B cell (primary cell): ENCODE data around the gene MYO6. TPM values are rescaled to one million over a fixed set of nuclear protein-coding genes. Genes with fewer than 3 reads are reported as not detected.

Experiments
- ATAC-seq: fragments of 200-7000 bp; cut with Tn5 transposase; one replicate; pipeline ENCODE4 v1.10.0; 2021; ENCODE audit warnings: low read depth, mild to moderate bottlenecking, moderate number of reproducible peaks, moderate library complexity
- CTCF ChIA-PET: fragments of 350-600 bp; sonication (Branson Sonifier 250); formaldehyde crosslinking; loops from one replicate; lab custom pipeline; 2021; ENCODE audit warnings: antibody characterized with exemption, inconsistent platforms; lab: Charles Lee
- POLR2A ChIA-PET: fragments of 350-600 bp; sonication (Branson Sonifier 250); formaldehyde crosslinking; loops from one replicate; lab custom pipeline; 2021; ENCODE audit warnings: antibody characterized with exemption; lab: Charles Lee
- DNase-seq: peaks from one replicate; pipeline ENCODE4 v3.0.0; 2013
- H2AFZ ChIP-seq: 2 replicates; pipeline ENCODE4 v1.6.1; 2012; ENCODE audit warnings: mild to moderate bottlenecking, low read depth, low read length; ENCODE audit not compliant: insufficient read depth, poor library complexity, severe bottlenecking
- H3K27ac ChIP-seq, 2 donors: 1 replicate in 1 of 2; 2 replicates in 1 of 2; pipeline ENCODE4 v1.5.1; 2012 to 2013; ENCODE audit warnings: low read length in 2 of 2, mild to moderate bottlenecking in 2 of 2, moderate library complexity in 1 of 2
- H3K27me3 ChIP-seq, 4 experiments: fragments of 200-600 bp in 1 of 4; sonication (generic) in 1 of 4; replicated peaks in 1 of 4; 1 replicate in 2 of 4; 2 replicates in 2 of 4; pipeline versions ENCODE4 v1.6.1 to v1.7.0; 2013 to 2016; ENCODE audit warnings: low read length in 3 of 4, mild to moderate bottlenecking in 2 of 4, mixed read lengths in 1 of 4, moderate library complexity in 1 of 4; ENCODE audit not compliant: insufficient read depth in 4 of 4, control insufficient read depth in 3 of 4; ENCODE audit errors: control extremely low read depth in 1 of 4
- H3K36me3 ChIP-seq, 2 experiments: replicated peaks in 1 of 2; 1 replicate in 1 of 2; 2 replicates in 1 of 2; pipeline versions ENCODE4 v1.6.1 to v1.7.1; 2013; ENCODE audit warnings: low read length in 1 of 2; ENCODE audit not compliant: insufficient read depth in 2 of 2, control insufficient read depth in 1 of 2; ENCODE audit errors: control extremely low read depth in 1 of 2, extremely low read depth in 1 of 2
- H3K4me1 ChIP-seq, 2 donors: fragments of 200-600 bp in 1 of 2; sonication (generic) in 1 of 2; 1 replicate in 1 of 2; 2 replicates in 1 of 2; pipeline versions ENCODE4 v1.5.1 to v1.6.1; 2013 to 2017; ENCODE audit warnings: low read length in 2 of 2; ENCODE audit not compliant: control insufficient read depth in 2 of 2, insufficient read depth in 2 of 2
- H3K4me2 ChIP-seq: replicated peaks from 2 replicates; pipeline ENCODE3; 2012; ENCODE audit warnings: mild to moderate bottlenecking, low read depth, low read length; ENCODE audit not compliant: poor library complexity, severe bottlenecking
- H3K4me3 ChIP-seq, 5 experiments: fragments of 200-600 bp in 1 of 5; sonication (generic) in 1 of 5; 1 replicate in 3 of 5; 2 replicates in 2 of 5; pipeline versions ENCODE4 v1.5.1 to v1.7.0; 2011 to 2016; ENCODE audit warnings: low read length in 4 of 5, mild to moderate bottlenecking in 4 of 5, low read depth in 2 of 5, control low read depth in 1 of 5, moderate library complexity in 1 of 5; ENCODE audit not compliant: insufficient read depth in 1 of 5; ENCODE audit errors: control extremely low read depth in 1 of 5, extremely low read depth in 1 of 5
- H3K79me2 ChIP-seq: fragments of 200-600 bp; sonication (generic); one replicate; pipeline ENCODE4 v1.6.0; 2016; ENCODE audit warnings: low read length; ENCODE audit not compliant: control insufficient read depth, insufficient read depth
- H3K9ac ChIP-seq: fragments of 200-600 bp; sonication (generic); 2 replicates; pipeline ENCODE4 v1.6.1; 2017; ENCODE audit warnings: mild to moderate bottlenecking, low read length, moderate library complexity
- H3K9me3 ChIP-seq, 3 donors: one replicate each; pipeline versions ENCODE4 v1.6.1 to v1.7.1; 2013; ENCODE audit warnings: low read length in 2 of 3; ENCODE audit not compliant: control insufficient read depth in 2 of 3, insufficient read depth in 1 of 3; ENCODE audit errors: control extremely low read depth in 1 of 3
- H4K20me1 ChIP-seq: 2 replicates; pipeline ENCODE4 v1.6.0; 2012; ENCODE audit warnings: mild to moderate bottlenecking, low read length; ENCODE audit not compliant: insufficient read depth, control insufficient read depth, poor library complexity, severe bottlenecking
- H3K27ac Mint-ChIP-seq: one replicate; pipeline ENCODE4 v1.8.0; 2021; ENCODE audit warnings: mixed read lengths
- H3K27me3 Mint-ChIP-seq: one replicate; pipeline ENCODE4 v1.8.0; 2021; ENCODE audit warnings: mixed read lengths
- H3K4me1 Mint-ChIP-seq: one replicate; pipeline ENCODE4 v1.8.0; 2021; ENCODE audit warnings: mixed read lengths
- H3K4me3 Mint-ChIP-seq: one replicate; pipeline ENCODE4 v1.8.0; 2021; ENCODE audit warnings: mixed read lengths
- H3K9me3 Mint-ChIP-seq: one replicate; pipeline ENCODE4 v1.8.0; 2022; ENCODE audit warnings: mixed read lengths; ENCODE audit not compliant: insufficient read depth
- EZH2 ChIP-seq: IDR thresholded peaks from 2 replicates; pipeline ENCODE4 v1.6.1; 2012; ENCODE audit warnings: borderline replicate concordance, low read depth, mild to moderate bottlenecking, moderate library complexity, low read length; ENCODE audit not compliant: insufficient read depth, poor library complexity, severe bottlenecking
- WGBS: methylation state at CpG from one replicate; pipeline ENCODE4 v1.1.5; 2013; ENCODE audit warnings: missing lambda C conversion rate; ENCODE audit not compliant: insufficient coverage; 5-methylcytosine and 5-hydroxymethylcytosine counted together
- intact Hi-C: fragments of 100-400 bp; cut with micrococcal nuclease; formaldehyde crosslinking; loops from one replicate; pipeline ENCODE4 v1.10.0; 2022
- polyA plus RNA-seq: library from polyadenylated mRNA; depleted of rRNA; stranded (reverse); fragments of >200 nt; gene quantifications from 2 replicates; pipeline ENCODE4 v1.2.3, GENCODE V29; 2012
- total RNA-seq, 2 donors: library from RNA; stranded (reverse); fragments of 120-200 nt in 1 of 2; gene quantifications; 1 replicate in 1 of 2; 2 replicates in 1 of 2; pipeline versions ENCODE4 v1.2.3 to v1.2.4, GENCODE V29; 2013 to 2022
- TF ChIP-seq, protein P1 (sequence below): fragments of 200-600 bp; IDR thresholded peaks from one replicate; pipeline ENCODE4 v1.8.0; 2022; ENCODE audit warnings: antibody characterized with exemption, mild to moderate bottlenecking

Gene MYO6
- total and polyA plus RNA-seq, 2 donors (not counting 1 experiment from before 2014, with no cell fraction given), result 0.09 to 0.59 TPM

DNA sequence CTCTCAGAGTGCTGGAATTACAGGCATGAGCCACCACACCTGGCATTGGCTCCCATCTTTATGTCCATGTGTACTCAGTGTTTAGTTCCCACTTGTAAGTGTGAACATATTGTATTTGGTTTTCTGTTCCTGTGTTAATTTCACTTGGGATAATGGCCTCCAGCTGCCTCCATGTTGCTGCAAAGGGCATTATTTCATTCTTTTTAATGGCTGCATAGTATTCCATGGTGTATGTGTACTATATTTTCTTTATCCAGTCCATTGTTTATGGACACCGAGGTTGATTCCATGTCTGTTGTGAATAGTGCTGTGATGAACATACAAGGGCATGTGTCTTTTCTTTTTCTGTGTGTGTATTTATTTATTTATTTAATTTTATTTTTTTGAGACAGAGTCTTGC lies 47.7 kb downstream of the MYO6 start:
- H2AFZ ChIP-seq, result no peak overlapping the region
- no peak overlapping the region for H3K4me2 ChIP-seq
- no peak overlapping the region for H3K4me3 ChIP-seq
- no peaks in the 10 kb centered on the region for H3K36me3 ChIP-seq
- intact Hi-C loops, result no loop called here
- no peak overlapping the region for H3K9ac ChIP-seq
- ATAC-seq, result no peak
- Mint-ChIP-seq H3K27me3 (peaks cover 22% of the 10 kb centered on the region), H3K4me1 (no peaks in the 10 kb centered on the region), H3K27ac (no peak overlapping the region), H3K4me3 (no peak overlapping the region), H3K9me3 (no peaks in the 10 kb centered on the region)
- DNase-seq, result no peak
- ChIA-PET CTCF (no interaction called here), POLR2A (no interaction called here)
- no peak overlapping the region for H3K27ac ChIP-seq
- WGBS, result no CpG with 5 or more reads among the region's 1 CpG
- no peak for TF ChIP-seq EZH2
- TF ChIP-seq, protein P1, sequence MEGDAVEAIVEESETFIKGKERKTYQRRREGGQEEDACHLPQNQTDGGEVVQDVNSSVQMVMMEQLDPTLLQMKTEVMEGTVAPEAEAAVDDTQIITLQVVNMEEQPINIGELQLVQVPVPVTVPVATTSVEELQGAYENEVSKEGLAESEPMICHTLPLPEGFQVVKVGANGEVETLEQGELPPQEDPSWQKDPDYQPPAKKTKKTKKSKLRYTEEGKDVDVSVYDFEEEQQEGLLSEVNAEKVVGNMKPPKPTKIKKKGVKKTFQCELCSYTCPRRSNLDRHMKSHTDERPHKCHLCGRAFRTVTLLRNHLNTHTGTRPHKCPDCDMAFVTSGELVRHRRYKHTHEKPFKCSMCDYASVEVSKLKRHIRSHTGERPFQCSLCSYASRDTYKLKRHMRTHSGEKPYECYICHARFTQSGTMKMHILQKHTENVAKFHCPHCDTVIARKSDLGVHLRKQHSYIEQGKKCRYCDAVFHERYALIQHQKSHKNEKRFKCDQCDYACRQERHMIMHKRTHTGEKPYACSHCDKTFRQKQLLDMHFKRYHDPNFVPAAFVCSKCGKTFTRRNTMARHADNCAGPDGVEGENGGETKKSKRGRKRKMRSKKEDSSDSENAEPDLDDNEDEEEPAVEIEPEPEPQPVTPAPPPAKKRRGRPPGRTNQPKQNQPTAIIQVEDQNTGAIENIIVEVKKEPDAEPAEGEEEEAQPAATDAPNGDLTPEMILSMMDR, result no peak
- H3K27me3 ChIP-seq, result no peaks in the 10 kb centered on the region
- H3K4me1 ChIP-seq, result no peaks in the 10 kb centered on the region
- no peaks in the 10 kb centered on the region for H3K79me2 ChIP-seq
- H3K9me3 ChIP-seq, result peaks cover 0 to 4% (median 0%) of the 10 kb centered on the region in 3 donors
- H4K20me1 ChIP-seq, result no peaks in the 10 kb centered on the region

DNA sequence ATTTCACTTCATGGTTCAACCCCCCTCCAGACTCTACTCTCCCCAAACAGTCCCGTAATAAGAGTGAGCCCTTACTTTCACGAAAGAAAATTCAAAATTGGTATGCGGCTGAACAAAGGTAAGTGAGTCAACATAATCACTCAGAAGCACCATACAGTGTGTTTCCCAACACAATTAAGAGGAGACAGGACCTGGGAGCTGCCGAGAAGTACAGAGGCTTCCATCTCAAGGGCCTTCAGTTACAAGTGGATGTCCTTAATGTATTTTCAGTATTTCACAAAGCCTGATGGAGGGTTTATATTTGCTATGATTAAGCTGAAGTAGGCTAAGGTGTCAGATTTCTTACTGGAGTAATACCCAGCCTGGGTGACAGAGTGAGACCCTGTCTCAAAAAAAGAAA lies 51.1 kb downstream of the MYO6 start:
- H3K9ac ChIP-seq, result no peak overlapping the region
- no peak overlapping the region for H3K4me3 ChIP-seq
- no peak overlapping the region for H3K4me3 Mint-ChIP-seq
- H3K27ac ChIP-seq, result no peak overlapping the region
- H3K27me3 Mint-ChIP-seq, result peaks cover 24% of the 10 kb centered on the region
- WGBS, result no CpG with 5 or more reads among the region's 4 CpGs
- H3K9me3 ChIP-seq, result peaks cover 0 to 4% (median 0%) of the 10 kb centered on the region in 3 donors
- H3K4me1 Mint-ChIP-seq, result no peaks in the 10 kb centered on the region
- DNase-seq (no peak), ATAC-seq (no peak)
- H3K36me3 ChIP-seq, result no peaks in the 10 kb centered on the region
- no peaks in the 10 kb centered on the region for H3K79me2 ChIP-seq
- no peaks in the 10 kb centered on the region for H3K4me1 ChIP-seq
- H2AFZ ChIP-seq, result no peak overlapping the region
- intact Hi-C loops, result no loop called here
- H4K20me1 ChIP-seq, result no peaks in the 10 kb centered on the region
- ChIA-PET POLR2A (no interaction called here), CTCF (no interaction called here)
- TF ChIP-seq, protein P1, result no peak
- TF ChIP-seq EZH2, result no peak
- H3K9me3 Mint-ChIP-seq, result no peaks in the 10 kb centered on the region
- no peak overlapping the region for H3K4me2 ChIP-seq
- H3K27me3 ChIP-seq, result no peaks in the 10 kb centered on the region
- H3K27ac Mint-ChIP-seq, result no peak overlapping the region
